K562 (cell line): ENCODE results near the gene OR52M1.

Experiments used
- E2F5 ChIP-seq: sonication (generic); formaldehyde crosslinking; IDR thresholded peaks from 2 replicates; pipeline ENCODE4 v1.8.0; 2022; ENCODE audit warnings: mild to moderate bottlenecking, missing genetic modification reagents
- EZH2 ChIP-seq: IDR thresholded peaks from 2 replicates; pipeline ENCODE4 v1.6.1; 2012; ENCODE audit warnings: low read depth, mild to moderate bottlenecking, inconsistent platforms, low read length, borderline replicate concordance
- GABPA ChIP-seq: fragments of 200-800 bp; sonication (Bioruptor generic); conservative IDR thresholded peaks from 2 replicates; pipeline ENCODE4 v1.6.1; 2016; ENCODE audit warnings: low read depth, missing genetic modification characterization, missing compliant biosample characterization
- HDAC8 ChIP-seq: fragments of 450-650 bp; IDR thresholded peaks from 2 replicates; pipeline ENCODE4 v1.6.1; 2016; ENCODE audit warnings: mild to moderate bottlenecking, missing genetic modification characterization, moderate library complexity, missing compliant biosample characterization
- HEY1 ChIP-seq: fragments of 250-450 bp; sonication (Bioruptor Pico); IDR thresholded peaks from 2 replicates; pipeline ENCODE4 v1.5.0; 2020; ENCODE audit warnings: mild to moderate bottlenecking, moderate library complexity, borderline replicate concordance
- HOXB6 ChIP-seq: fragments of 250-450 bp; sonication (Bioruptor Pico); IDR thresholded peaks from 2 replicates; pipeline ENCODE4 v1.5.1; 2022; ENCODE audit warnings: mild to moderate bottlenecking, borderline replicate concordance
- MTA1 ChIP-seq: fragments of 450-650 bp; IDR thresholded peaks from 2 replicates; pipeline ENCODE4 v1.6.1; 2017; ENCODE audit warnings: borderline replicate concordance
- NRF1 ChIP-seq, 2 experiments: fragments of 450-650 bp; IDR thresholded peaks in 1 of 2; conservative IDR thresholded peaks in 1 of 2; 2 replicates each; pipeline ENCODE4 v1.6.1; 2014; ENCODE audit warnings: mild to moderate bottlenecking in 2 of 2
- POLR2A ChIP-seq: fragments of 450-650 bp; conservative IDR thresholded peaks from 2 replicates; pipeline ENCODE4 v1.6.1; 2016
- SMC3 ChIP-seq: conservative IDR thresholded peaks from 2 replicates; pipeline ENCODE4 v1.6.1; 2011; ENCODE audit warnings: low read depth, low read length, improper control_type of control experiment; ENCODE audit not compliant: insufficient read depth
- ZBED1 ChIP-seq: IDR thresholded peaks from 2 replicates; pipeline ENCODE4 v1.6.1; 2014

GRCh38 chr11:4546878-4547277 is 1.9 kb downstream of the OR52M1 start:
- TF ChIP-seq POLR2A (no peak), SMC3 (no peak), ZBED1 (no peak), EZH2 (no peak), GABPA (tag) (no peak), MTA1 (no peak), E2F5 (CRISPR knock-in tag) (no peak), NRF1 (conservative IDR thresholded peaks at IDR 0.05 in 1 of 2, IDR thresholded peaks at IDR 0.05 in 1 of 2) (no peak), HDAC8 (no peak), HEY1 (CRISPR knock-in tag) (no peak), HOXB6 (CRISPR knock-in tag) (no peak)
